Caco-2 (cell line): Measurements from ENCODE around the gene SEPTIN10. TPM values are rescaled to one million over a fixed set of nuclear protein-coding genes. Genes with fewer than 3 reads are reported as not detected.
"Not testable (repeated sequence)": the region's sequence is repeated elsewhere in the genome, so short reads cannot be mapped to it uniquely, and the experiment has no call there.

ENCODE experiments used
- BruUV-seq: library from RNA; stranded (reverse); fragments of 400-500 nt; replicated peaks from 2 replicates; lab custom pipeline; 2021; lab: Mats Ljungman, UMichigan
- CTCF ChIA-PET: fragments of 300-600 bp; sonication (Branson Sonifier 250); formaldehyde crosslinking; loops from one replicate; lab custom pipeline; 2022; ENCODE audit warnings: antibody characterized with exemption; lab: Charles Lee
- POLR2A ChIA-PET: fragments of 300-600 bp; sonication (Branson Sonifier 250); formaldehyde crosslinking; loops from one replicate; lab custom pipeline; 2022; ENCODE audit warnings: antibody characterized with exemption; lab: Charles Lee
- DNase-seq, 2 experiments: peaks; one replicate each; pipeline versions ENCODE4 v3.0.0 to v3.0.0-alpha.2; 2020 to 2022
- H3K27me3 ChIP-seq: replicated peaks from 2 replicates; pipeline ENCODE4 v1.6.0; 2011; ENCODE audit warnings: low read length; ENCODE audit not compliant: control insufficient read depth, insufficient read depth
- H3K36me3 ChIP-seq: 2 replicates; pipeline ENCODE4 v1.5.1; 2011; ENCODE audit warnings: low read length; ENCODE audit not compliant: control insufficient read depth, insufficient read depth
- H3K4me1 ChIP-seq: fragments of 250-450 bp; sonication (Bioruptor Pico); 2 replicates; pipeline ENCODE4 v1.5.1; 2020; ENCODE audit warnings: mild to moderate bottlenecking
- H3K4me3 ChIP-seq: 2 replicates; pipeline ENCODE4 v1.5.1; 2011; ENCODE audit warnings: low read depth, mild to moderate bottlenecking, control low read depth, low read length
- H3K9me3 ChIP-seq: fragments of 250-450 bp; sonication (Bioruptor Pico); 2 replicates; pipeline ENCODE4 v1.5.1; 2020; ENCODE audit warnings: mild to moderate bottlenecking, moderate library complexity
- H3K27ac Mint-ChIP-seq: one replicate; pipeline ENCODE4 v1.8.0; 2022; ENCODE audit warnings: mixed read lengths; ENCODE audit not compliant: unreplicated experiment
- H3K27me3 Mint-ChIP-seq: one replicate; pipeline ENCODE4 v1.8.0; 2022; ENCODE audit warnings: mixed read lengths; ENCODE audit not compliant: insufficient read depth, unreplicated experiment
- H3K36me3 Mint-ChIP-seq: one replicate; pipeline ENCODE4 v1.8.0; 2022; ENCODE audit warnings: mild to moderate bottlenecking, mixed read lengths; ENCODE audit not compliant: insufficient read depth, unreplicated experiment
- H3K4me1 Mint-ChIP-seq: one replicate; pipeline ENCODE4 v1.8.0; 2022; ENCODE audit warnings: low read depth, mixed read lengths; ENCODE audit not compliant: unreplicated experiment
- H3K4me3 Mint-ChIP-seq: one replicate; pipeline ENCODE4 v1.8.0; 2022; ENCODE audit warnings: mild to moderate bottlenecking, moderate library complexity, mixed read lengths; ENCODE audit not compliant: unreplicated experiment
- H3K9me3 Mint-ChIP-seq: one replicate; pipeline ENCODE4 v1.8.0; 2022; ENCODE audit warnings: mixed read lengths; ENCODE audit not compliant: unreplicated experiment
- CTCF ChIP-seq, 2 experiments: fragments of 200-600 bp in 1 of 2; IDR thresholded peaks; 1 replicate in 1 of 2; 2 replicates in 1 of 2; pipeline versions ENCODE4 v1.5.1 to v1.8.0; 2011 to 2022; ENCODE audit warnings: antibody characterized with exemption in 1 of 2, control low read depth in 1 of 2, inconsistent platforms in 1 of 2, low read depth in 1 of 2, low read length in 1 of 2, mild to moderate bottlenecking in 1 of 2, moderate library complexity in 1 of 2; ENCODE audit not compliant: insufficient read depth in 1 of 2, severe bottlenecking in 1 of 2, unreplicated experiment in 1 of 2
- intact Hi-C: fragments of 100-400 bp; cut with micrococcal nuclease; formaldehyde crosslinking; loops from one replicate; pipeline ENCODE4 v1.10.0; 2022; ENCODE audit not compliant: unreplicated experiment
- total RNA-seq: library from RNA; stranded (reverse); gene quantifications from 2 replicates; pipeline ENCODE4 v1.2.3, GENCODE V29; 2022

The SEPTIN10 gene
- total RNA-seq, 1 experiment from 2014 or later, result 83.7 TPM

DNA sequence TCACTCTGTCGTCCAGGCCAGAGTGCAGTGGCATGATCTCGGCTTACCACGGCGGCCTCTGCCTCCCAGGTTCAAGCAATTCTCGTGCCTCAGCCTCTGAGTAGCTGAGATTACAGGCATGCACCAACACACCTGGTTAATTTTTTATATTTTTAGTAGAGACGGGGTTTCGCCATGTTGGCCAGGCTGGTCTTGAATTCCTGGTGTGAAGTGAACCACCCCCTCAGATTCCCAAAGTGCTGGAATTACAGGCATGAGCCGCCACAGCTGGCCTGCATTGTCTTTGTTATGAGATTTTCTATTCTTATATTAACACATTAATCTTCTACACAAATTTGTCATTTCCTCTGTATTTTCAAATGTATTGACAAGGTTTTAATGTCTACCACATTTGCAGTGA, 75.2 kb downstream of the SEPTIN10 start:
- no peak for TF ChIP-seq CTCF (IDR thresholded peaks at IDR 0.05; ENCODE audit: insufficient read depth in 1 of 2, low read depth in 1 of 2, low read length in 1 of 2, severe bottlenecking in 1 of 2, unreplicated experiment in 1 of 2)
- Histone ChIP-seq H3K4me1 (peaks cover 12% of the 10 kb centered on the region), H3K27me3 (no peaks in the 10 kb centered on the region), H3K36me3 (no peaks in the 10 kb centered on the region), H3K4me3 (no peak overlapping the region), H3K9me3 (peaks cover 2% of the 10 kb centered on the region; the same call in 1 of the 2 replicates)
- CTCF ChIA-PET, result no interaction called here
- H3K9me3 Mint-ChIP-seq, result peaks cover 6% of the 10 kb centered on the region
- no peak overlapping the region for H3K4me3 Mint-ChIP-seq
- no peak for DNase-seq
- no peaks in the 10 kb centered on the region for H3K27me3 Mint-ChIP-seq
- intact Hi-C loops, result no loop called here
- peaks cover 8% of the 10 kb centered on the region for H3K4me1 Mint-ChIP-seq
- BruUV-seq, result no TSS peak
- H3K27ac Mint-ChIP-seq, result no peak overlapping the region
- H3K36me3 Mint-ChIP-seq, result no peaks in the 10 kb centered on the region
- POLR2A ChIA-PET, result no interaction called here

GRCh38 chr2:109537565-109538222, 76.1 kb downstream of the SEPTIN10 start:
- TF ChIP-seq CTCF (IDR thresholded peaks at IDR 0.05; ENCODE audit: insufficient read depth in 1 of 2, low read depth in 1 of 2, low read length in 1 of 2, severe bottlenecking in 1 of 2, unreplicated experiment in 1 of 2), result no peak
- Mint-ChIP-seq H3K27ac (no peak overlapping the region), H3K4me1 (peaks cover 8% of the 10 kb centered on the region), H3K4me3 (no peak overlapping the region), H3K27me3 (no peaks in the 10 kb centered on the region), H3K36me3 (no peaks in the 10 kb centered on the region), H3K9me3 (peaks cover 6% of the 10 kb centered on the region)
- peaks cover 12% of the 10 kb centered on the region for H3K4me1 ChIP-seq
- ChIA-PET POLR2A (no interaction called here), CTCF (no interaction called here)
- no peak overlapping the region for H3K4me3 ChIP-seq
- H3K36me3 ChIP-seq, result no peaks in the 10 kb centered on the region
- DNase-seq, result no peak
- peaks cover 2% of the 10 kb centered on the region; the same call in 1 of the 2 replicates for H3K9me3 ChIP-seq
- no peaks in the 10 kb centered on the region for H3K27me3 ChIP-seq
- intact Hi-C loops, result no loop called here
- BruUV-seq, result no TSS peak

- H3K36me3 ChIP-seq, H3K36me3 Mint-ChIP-seq, H3K4me3 ChIP-seq, BruUV-seq, CTCF ChIA-PET, H3K4me3 Mint-ChIP-seq, H3K9me3 ChIP-seq, H3K9me3 Mint-ChIP-seq, H3K4me1 Mint-ChIP-seq, H3K27me3 ChIP-seq, intact Hi-C loops, DNase-seq, H3K27ac Mint-ChIP-seq, POLR2A ChIA-PET, H3K27me3 Mint-ChIP-seq: not testable (repeated sequence)
- peaks cover 12% of the 10 kb centered on the region for H3K4me1 ChIP-seq
These were observed 77.2 kb downstream of the SEPTIN10 start for GRCh38 chr2:109536556-109536955.
